Activated T-helper 17 cell treated with anti-CD3 and anti-CD28 coated beads, Interleukin-2, amount 50 U/mL, for 72 hours (primary cell): ENCODE measurements around the gene SNX17. TPM values are rescaled to one million over a fixed set of nuclear protein-coding genes. Genes with fewer than 3 reads are reported as not detected.

ENCODE experiments used
- ATAC-seq: fragments of 150-1000 bp; cut with Tn5 transposase; replicated peaks from 2 replicates; pipeline ENCODE4 v1.10.0; 2021; ENCODE audit warnings: mild to moderate bottlenecking, moderate library complexity
- H3K27ac Mint-ChIP-seq: one replicate; pipeline ENCODE4 v1.8.0; 2022; ENCODE audit warnings: mixed read lengths
- H3K27me3 Mint-ChIP-seq: one replicate; pipeline ENCODE4 v1.8.0; 2022; ENCODE audit warnings: mixed read lengths
- H3K36me3 Mint-ChIP-seq: one replicate; pipeline ENCODE4 v1.8.0; 2022; ENCODE audit warnings: low read depth, mild to moderate bottlenecking, mixed read lengths
- H3K4me1 Mint-ChIP-seq: one replicate; pipeline ENCODE4 v1.8.0; 2022; ENCODE audit warnings: mixed read lengths
- H3K4me3 Mint-ChIP-seq: one replicate; pipeline ENCODE4 v1.8.0; 2022; ENCODE audit warnings: mild to moderate bottlenecking, mixed read lengths
- H3K9me3 Mint-ChIP-seq: one replicate; pipeline ENCODE4 v1.8.0; 2022; ENCODE audit warnings: mixed read lengths
- total RNA-seq, 2 donors: library from RNA; stranded (reverse); gene quantifications; one replicate each; pipeline ENCODE4 v1.2.3, GENCODE V29; 2022

Gene SNX17
- total RNA-seq, 2 donors from 2014 or later = 59.0 to 90.4 TPM

DNA sequence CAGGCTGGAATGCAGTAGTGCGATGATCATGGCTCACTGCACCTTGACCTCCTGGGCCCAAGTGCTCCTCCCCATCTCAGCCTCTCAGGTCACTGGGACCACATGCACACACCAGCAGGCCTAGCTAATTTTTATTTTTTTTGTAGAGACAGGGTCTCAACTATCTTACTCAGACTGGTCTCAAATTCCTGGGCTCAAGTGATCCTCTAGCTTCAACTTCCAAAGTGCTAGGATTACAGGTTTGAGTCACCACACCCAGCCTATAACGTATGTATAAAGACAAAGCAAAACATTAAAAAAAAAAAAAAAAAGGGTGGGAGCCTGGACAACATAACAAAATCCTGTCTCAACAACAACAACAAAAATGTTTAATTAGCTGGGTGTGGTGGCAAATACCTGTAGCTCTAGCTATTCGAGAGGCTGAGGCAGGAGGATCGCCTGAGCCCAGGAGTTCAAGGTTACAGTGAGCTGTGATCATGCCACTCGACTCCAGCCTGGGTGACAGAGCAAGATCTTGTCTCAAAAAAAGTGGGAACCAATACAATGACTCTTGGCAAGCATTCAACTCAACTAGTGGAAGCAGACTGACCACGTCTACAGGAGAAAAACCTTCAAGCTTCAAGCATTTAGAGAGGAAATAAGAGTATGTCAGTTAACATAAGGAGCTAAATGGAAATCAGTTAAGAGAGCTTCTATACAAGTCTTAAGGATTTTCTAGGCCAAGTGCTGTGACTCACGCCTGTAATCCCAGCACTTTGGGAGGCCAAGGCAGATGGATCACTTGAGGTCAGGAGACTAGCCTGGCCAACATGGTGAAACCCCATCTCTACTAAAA is 16.4 kb upstream of the SNX17 start:
- Mint-ChIP-seq H3K27me3 (no peaks in the 10 kb centered on the region), H3K4me1 (peaks cover 25% of the 10 kb centered on the region), H3K4me3 (peak overlapping the region; percentile 95), H3K36me3 (peaks cover 34% of the 10 kb centered on the region), H3K9me3 (no peaks in the 10 kb centered on the region), H3K27ac (no peak overlapping the region)
- no peak for ATAC-seq

DNA sequence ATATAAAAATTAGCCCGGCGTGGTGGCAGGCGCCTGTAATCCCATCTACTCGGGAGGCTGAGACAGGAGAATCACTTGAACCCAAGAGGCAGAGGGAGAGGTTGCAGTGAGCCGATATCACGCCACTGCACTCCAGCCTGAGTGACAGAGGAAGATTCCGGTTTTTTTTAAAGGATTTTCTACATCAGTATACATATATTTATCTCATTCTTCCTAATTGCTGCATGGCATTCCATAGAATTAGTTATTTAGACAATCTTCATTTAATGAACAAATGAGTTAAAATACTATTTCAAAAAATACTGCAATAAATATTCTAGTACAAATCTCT is 15.9 kb upstream of the SNX17 start:
- H3K4me1 Mint-ChIP-seq = peaks cover 25% of the 10 kb centered on the region
- H3K9me3 Mint-ChIP-seq = no peaks in the 10 kb centered on the region
- no peak for ATAC-seq
- no peaks in the 10 kb centered on the region for H3K27me3 Mint-ChIP-seq
- no peak overlapping the region for H3K27ac Mint-ChIP-seq
- peak overlapping the region; percentile 95 for H3K4me3 Mint-ChIP-seq
- H3K36me3 Mint-ChIP-seq = peaks cover 28% of the 10 kb centered on the region

DNA sequence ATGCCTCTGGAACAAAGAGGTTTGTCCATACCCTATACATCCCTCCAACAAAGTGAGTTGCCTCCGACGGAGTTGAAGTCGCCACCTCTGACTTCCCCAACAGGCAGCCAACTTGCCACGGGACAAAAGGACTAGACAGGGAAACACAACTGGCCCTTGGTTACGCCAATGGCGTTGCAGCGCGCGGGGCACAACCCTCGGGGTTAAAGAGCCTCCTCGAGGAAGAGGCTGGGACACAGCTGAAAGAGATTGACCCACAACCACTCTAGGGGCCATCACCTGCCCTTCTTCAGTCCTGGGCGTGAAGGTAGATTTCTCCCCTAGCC is 14.4 kb upstream of the SNX17 start:
- H3K27ac Mint-ChIP-seq = peak overlapping the region; percentile 97

GRCh38 chr2:27356382-27357181 is 13.8 kb upstream of the SNX17 start, which contains the start of gene GTF3C2:
TSS of gene GTF3C2 (minus strand) at chr2:27356764. CDS start at chr2:27343554, 13,210 bp downstream.
- Mint-ChIP-seq H3K4me3 (peak within 1 kb of the TSS; percentile 95), H3K27me3 (no peaks in the 10 kb centered on the region), H3K27ac (peak within 1 kb of the TSS; percentile 97), H3K4me1 (peaks cover 19% of the 10 kb centered on the region), H3K36me3 (peaks cover 20% of the 10 kb centered on the region), H3K9me3 (no peaks in the 10 kb centered on the region)
- peak; percentile 84 for ATAC-seq

More for the DNA sequence above, 14.4 kb upstream of the SNX17 start:
- H3K27me3 Mint-ChIP-seq = no peaks in the 10 kb centered on the region
- H3K4me3 Mint-ChIP-seq = peak overlapping the region; percentile 95
- peaks cover 20% of the 10 kb centered on the region for H3K36me3 Mint-ChIP-seq
- peaks cover 20% of the 10 kb centered on the region for H3K4me1 Mint-ChIP-seq
- H3K9me3 Mint-ChIP-seq = no peaks in the 10 kb centered on the region
- peak; percentile 54 for ATAC-seq

GRCh38 chr2:27362678-27363420 is 7.6 kb upstream of the SNX17 start:
- no peak for ATAC-seq
- H3K27ac Mint-ChIP-seq = peak overlapping the region; percentile 30
- H3K4me3 Mint-ChIP-seq = no peak overlapping the region
- H3K36me3 Mint-ChIP-seq = peaks cover 59% of the 10 kb centered on the region
- peaks cover 8% of the 10 kb centered on the region for H3K4me1 Mint-ChIP-seq
- H3K27me3 Mint-ChIP-seq = no peaks in the 10 kb centered on the region
- H3K9me3 Mint-ChIP-seq = no peaks in the 10 kb centered on the region

DNA sequence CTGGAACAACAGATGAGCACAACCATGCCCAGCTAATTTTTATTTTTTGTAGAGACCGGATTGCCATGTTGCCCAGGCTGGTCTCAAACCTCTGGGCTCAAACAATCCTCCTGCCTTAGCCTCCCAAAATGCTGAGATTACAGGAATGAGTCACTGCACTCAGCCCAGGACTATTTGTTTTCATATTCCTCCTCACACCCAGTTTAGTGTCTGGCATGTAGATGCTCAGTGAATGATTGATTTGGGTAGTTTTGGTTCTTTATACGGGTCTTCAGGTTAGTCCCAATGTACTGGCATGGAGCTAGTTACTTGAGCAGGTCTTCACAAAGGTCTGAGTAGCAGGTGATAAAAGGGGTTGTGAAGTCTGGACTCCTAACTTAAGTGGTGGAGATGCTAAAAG is 6.5 kb upstream of the SNX17 start:
- H3K27ac Mint-ChIP-seq = no peak overlapping the region
- no peaks in the 10 kb centered on the region for H3K9me3 Mint-ChIP-seq
- ATAC-seq = peak; percentile 39
- H3K36me3 Mint-ChIP-seq = peaks cover 62% of the 10 kb centered on the region
- no peaks in the 10 kb centered on the region for H3K27me3 Mint-ChIP-seq
- H3K4me3 Mint-ChIP-seq = no peak overlapping the region
- H3K4me1 Mint-ChIP-seq = peaks cover 6% of the 10 kb centered on the region

- H3K27me3 Mint-ChIP-seq = no peaks in the 10 kb centered on the region
- H3K9me3 Mint-ChIP-seq = no peaks in the 10 kb centered on the region
- ATAC-seq = peak; percentile 23
- H3K27ac Mint-ChIP-seq = peak overlapping the region; percentile 90
- peak overlapping the region; percentile 92 for H3K4me3 Mint-ChIP-seq
- peaks cover 92% of the 10 kb centered on the region for H3K36me3 Mint-ChIP-seq
- H3K4me1 Mint-ChIP-seq = peaks cover 28% of the 10 kb centered on the region
These were observed 868 bp upstream of the SNX17 start for GRCh38 chr2:27369471-27370025.

DNA sequence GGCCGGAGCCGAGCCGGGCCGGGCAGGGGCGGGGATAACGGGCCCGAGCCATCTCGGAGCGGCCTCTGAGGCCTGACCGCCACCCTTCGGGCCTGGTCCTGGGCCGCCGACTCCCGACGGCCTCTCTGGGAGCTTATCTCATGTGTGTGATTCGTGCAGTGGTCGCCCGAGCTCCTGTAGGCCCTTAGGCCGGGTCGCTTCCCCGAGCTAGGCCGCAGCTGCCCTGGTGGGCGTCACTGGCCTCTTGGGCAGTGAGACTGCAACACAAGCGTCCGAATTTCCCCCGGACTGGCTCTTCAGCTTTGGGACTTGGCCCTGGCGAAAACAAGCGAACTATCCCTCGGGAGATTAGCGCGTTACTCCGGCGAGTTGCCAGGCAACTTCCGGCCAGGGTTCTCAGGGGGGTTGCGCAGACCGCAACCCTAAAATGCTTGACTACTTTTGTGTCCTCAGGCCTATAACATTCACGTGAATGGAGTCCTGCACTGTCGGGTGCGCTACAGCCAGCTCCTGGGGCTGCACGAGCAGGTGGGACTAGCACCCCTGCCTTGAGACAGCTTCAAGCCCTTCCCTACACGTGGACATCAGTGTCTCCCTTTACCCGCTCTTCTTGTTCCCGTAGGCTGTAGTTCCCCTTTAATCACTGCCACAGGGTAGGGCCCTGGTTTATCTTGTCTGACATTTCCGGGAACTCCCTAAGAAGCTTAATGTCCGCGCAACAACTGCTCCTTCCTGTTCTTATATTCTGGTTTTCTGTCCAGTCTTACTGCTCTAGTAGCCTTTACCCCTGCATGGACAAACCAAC is 602 bp downstream of the SNX17 start:
- no peaks in the 10 kb centered on the region for H3K27me3 Mint-ChIP-seq
- peak overlapping the region; percentile 90 for H3K27ac Mint-ChIP-seq
- peak; percentile 12 for ATAC-seq
- peaks cover 93% of the 10 kb centered on the region for H3K36me3 Mint-ChIP-seq
- H3K4me1 Mint-ChIP-seq = peaks cover 28% of the 10 kb centered on the region
- H3K9me3 Mint-ChIP-seq = no peaks in the 10 kb centered on the region
- H3K4me3 Mint-ChIP-seq = peak overlapping the region; percentile 92

DNA sequence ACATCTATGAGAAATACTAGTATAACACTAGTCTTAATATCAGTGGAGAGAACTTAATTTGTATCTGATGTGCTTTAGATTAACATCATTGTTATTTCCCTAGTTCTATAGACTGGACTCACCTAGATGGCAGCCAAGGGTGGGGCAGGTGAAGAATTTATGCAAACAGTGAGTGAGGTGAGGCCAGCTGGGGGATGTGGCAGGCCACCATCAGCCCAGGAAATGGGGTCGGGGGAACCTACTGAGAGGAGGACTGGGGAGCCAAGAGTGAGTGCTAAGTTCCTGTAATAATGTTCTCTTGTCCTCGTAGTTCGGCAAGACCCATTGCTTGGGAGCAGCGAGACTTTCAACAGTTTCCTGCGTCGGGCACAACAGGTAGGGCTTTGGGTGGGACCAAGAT is 2.5 kb downstream of the SNX17 start:
- Mint-ChIP-seq H3K27ac (peak overlapping the region; percentile 80), H3K4me3 (peak overlapping the region; percentile 92), H3K36me3 (peaks cover 94% of the 10 kb centered on the region), H3K27me3 (no peaks in the 10 kb centered on the region), H3K4me1 (peaks cover 28% of the 10 kb centered on the region), H3K9me3 (no peaks in the 10 kb centered on the region)
- no peak for ATAC-seq

DNA sequence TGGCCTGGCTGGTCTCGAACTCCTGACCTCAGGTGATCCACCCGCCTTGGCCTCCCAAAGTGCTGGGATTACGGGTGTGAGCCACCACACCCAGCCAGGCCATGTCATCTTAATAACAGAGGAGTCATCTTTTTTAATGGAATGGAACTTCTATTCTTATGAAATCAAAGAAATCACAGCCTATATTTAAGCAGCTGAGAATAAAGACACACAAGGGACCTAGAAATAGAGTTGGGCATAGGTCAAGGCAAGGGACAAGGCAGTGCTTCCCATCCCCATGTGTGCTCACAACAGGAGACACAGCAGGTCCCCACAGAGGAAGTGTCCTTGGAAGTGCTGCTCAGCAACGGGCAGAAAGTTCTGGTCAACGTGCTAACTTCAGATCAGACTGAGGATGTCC is 3.2 kb downstream of the SNX17 start:
- H3K36me3 Mint-ChIP-seq = peaks cover 94% of the 10 kb centered on the region
- no peaks in the 10 kb centered on the region for H3K9me3 Mint-ChIP-seq
- ATAC-seq = no peak
- H3K27me3 Mint-ChIP-seq = no peaks in the 10 kb centered on the region
- no peak overlapping the region for H3K27ac Mint-ChIP-seq
- peaks cover 26% of the 10 kb centered on the region for H3K4me1 Mint-ChIP-seq
- H3K4me3 Mint-ChIP-seq = no peak overlapping the region

DNA sequence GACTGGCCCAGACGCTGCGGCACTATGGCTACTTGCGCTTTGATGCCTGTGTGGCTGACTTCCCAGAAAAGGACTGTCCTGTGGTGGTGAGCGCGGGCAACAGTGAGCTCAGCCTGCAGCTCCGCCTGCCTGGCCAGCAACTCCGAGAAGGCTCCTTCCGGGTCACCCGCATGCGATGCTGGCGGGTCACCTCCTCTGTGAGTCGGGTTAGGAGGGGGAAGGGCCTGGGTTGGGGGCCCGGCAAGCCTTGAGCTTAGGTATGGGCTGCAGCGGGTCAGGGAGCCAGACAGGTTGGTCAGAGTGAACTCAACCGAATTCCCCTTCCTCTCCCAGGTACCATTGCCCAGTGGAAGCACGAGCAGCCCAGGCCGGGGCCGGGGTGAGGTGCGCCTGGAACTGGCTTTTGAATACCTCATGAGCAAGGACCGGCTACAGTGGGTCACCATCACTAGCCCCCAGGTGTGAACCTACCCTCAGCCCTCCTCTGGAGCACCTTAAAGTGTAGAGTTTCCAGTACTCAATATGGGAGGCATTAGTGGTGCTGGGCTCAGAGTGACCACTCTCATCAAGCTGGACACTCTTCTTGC is 5.2 kb downstream of the SNX17 start:
- H3K27ac Mint-ChIP-seq = peak overlapping the region; percentile 41
- no peak overlapping the region for H3K4me3 Mint-ChIP-seq
- peaks cover 97% of the 10 kb centered on the region for H3K36me3 Mint-ChIP-seq
- H3K4me1 Mint-ChIP-seq = peaks cover 23% of the 10 kb centered on the region
- no peaks in the 10 kb centered on the region for H3K9me3 Mint-ChIP-seq
- no peak for ATAC-seq
- H3K27me3 Mint-ChIP-seq = no peaks in the 10 kb centered on the region

GRCh38 chr2:27376151-27376865 is 5.9 kb downstream of the SNX17 start:
- Mint-ChIP-seq H3K36me3 (peaks cover 99% of the 10 kb centered on the region), H3K27ac (no peak overlapping the region), H3K27me3 (no peaks in the 10 kb centered on the region), H3K4me1 (peaks cover 25% of the 10 kb centered on the region), H3K4me3 (no peak overlapping the region), H3K9me3 (no peaks in the 10 kb centered on the region)
- ATAC-seq = no peak
